Stimulated activated CD8-positive, alpha-beta memory T cell treated with anti-CD3 and anti-CD28 coated beads, Interleukin-4, amount 100 ng/mL, for 48 hours (primary cell): Measurements from ENCODE around the gene ZNF132.
"Not testable (repeated sequence)": the region's sequence is repeated elsewhere in the genome, so short reads cannot be mapped to it uniquely, and the experiment has no call there.

ENCODE experiments used
- DNase-seq: peaks from one replicate; pipeline ENCODE4 v3.0.0-alpha.2; 2020

ZNF132 gene

DNA sequence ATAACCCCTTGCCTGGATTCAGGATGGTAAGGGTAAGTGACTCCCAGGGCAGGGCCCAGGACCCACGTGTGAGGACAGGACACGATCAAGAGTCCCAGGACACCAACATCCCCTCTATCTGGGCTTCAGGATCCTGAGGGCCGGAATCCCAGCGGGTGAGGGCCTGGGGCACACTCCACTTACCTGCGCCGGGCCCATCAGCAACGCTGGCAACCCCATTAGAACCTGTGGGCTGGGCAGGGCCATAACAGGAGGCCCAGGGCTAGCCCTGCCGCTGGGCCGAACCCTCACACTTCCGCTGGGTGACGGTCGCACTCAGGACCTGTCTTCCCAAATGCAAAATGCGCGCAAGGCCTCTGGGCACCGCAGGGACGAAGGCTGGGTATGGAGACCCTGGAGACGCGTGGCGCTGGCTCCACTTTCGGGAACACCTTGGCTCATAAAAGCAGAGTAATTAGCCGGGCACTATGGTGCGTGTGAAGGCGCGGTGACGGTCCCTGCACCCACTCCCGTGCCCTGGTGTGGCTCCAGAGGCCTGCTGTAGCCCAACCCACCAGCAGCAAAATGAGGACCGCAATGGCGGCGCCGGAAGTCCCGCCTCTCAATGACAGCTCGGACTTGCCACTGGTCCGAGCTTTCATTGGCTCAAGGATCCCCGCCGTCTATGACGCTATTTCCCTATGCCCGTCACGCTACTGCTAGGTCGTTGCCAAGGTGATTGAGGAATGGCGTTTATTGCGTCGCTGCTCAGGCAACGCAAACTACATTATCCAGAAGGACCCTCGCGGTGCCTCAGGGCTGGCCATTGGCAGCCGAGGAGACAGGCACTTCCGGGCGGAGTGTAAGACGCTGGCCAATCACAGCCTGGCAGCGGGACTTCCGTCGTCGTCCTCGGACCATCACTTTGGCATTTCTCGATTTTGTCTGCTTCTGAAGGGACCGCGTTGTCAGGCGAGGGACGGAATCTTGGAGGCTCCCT lies at the start of gene ZNF132:
Gene ZNF132, minus strand, starts transcription at position 578 of the 979 bp plus-strand sequence. Its CDS starts 332 bp downstream, at position 246.
- DNase-seq: peak; percentile 94

DNA sequence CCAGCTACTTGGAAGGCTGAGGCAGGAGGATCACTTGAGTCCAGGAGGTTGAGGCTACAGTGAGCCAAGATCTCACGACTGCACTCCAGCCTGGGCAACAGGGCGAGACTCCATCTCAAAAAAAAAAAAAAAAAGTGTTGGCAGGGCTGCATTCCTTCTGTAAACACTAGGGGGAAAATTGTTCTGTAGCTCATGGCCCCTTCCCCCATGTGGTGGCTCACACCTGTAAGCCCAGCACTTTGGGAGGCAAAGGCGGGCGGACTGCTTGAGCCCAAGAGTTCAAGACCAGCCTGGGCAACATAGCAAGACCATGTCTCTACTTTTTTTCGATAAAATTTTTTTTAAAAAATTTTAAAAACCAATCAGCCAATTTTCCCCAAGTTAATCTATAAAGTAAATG lies 44.4 kb upstream of the ZNF132 start:
- not testable (repeated sequence) for DNase-seq

DNA sequence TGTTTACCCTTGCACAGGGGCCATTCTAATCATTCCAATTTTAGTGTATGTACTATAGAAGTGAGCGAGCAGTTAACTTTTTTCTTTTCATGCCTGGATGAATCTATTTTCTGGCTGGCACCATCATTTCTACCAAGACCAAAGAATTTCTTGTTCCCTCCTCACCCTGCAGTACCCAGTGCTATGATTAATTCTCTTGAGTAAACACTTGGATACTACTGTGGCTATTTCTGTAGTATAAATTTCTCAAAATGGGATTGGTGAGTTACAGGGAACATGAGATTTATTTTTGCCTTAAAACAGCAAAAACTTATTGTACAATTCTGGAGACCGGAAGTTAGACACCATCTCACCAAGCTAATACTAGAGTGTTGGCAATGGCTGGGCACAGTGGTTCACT lies 43.8 kb upstream of the ZNF132 start:
- DNase-seq: no peak

DNA sequence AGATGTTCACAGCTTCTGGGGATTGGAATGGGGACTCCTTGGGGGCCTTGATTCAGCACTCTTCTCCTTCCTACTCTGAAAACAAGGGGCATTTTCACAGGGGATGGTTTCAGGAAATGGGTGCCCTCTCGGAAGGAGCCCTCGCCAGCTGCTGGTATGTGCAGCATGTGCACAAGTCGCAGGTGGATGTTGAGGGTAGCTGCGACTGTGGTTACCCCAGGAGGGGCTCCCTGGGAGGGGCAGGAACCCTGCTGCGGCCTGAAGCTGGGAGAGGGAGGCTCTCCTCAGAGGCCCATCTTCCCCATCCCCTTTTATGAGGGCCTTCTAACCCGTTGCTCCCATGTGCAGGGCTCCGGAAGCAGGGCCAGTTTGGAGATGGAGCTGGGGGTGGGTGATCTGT lies 42.4 kb upstream of the ZNF132 start:
- no peak for DNase-seq

DNA sequence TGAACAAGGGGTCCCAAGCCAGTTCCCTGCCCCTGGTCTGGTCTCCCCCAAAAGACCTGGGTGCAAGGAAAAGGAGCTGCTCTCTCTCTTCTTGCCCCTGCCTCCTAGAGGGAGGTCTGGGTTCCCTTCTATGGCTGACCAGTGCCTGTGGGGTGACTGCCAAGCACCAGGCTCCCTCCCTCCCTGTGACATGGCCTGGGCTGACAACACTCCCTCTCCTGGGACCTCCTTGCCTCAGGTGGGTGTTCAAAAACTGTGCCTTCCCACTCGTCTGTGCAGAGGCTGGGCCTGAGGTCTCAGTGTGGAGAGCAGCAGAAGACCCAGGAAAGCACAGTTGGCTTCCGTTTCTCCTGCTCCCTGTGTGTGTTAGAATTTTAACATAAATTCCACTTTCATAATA lies 40.9 kb upstream of the ZNF132 start:
- DNase-seq: no peak

DNA sequence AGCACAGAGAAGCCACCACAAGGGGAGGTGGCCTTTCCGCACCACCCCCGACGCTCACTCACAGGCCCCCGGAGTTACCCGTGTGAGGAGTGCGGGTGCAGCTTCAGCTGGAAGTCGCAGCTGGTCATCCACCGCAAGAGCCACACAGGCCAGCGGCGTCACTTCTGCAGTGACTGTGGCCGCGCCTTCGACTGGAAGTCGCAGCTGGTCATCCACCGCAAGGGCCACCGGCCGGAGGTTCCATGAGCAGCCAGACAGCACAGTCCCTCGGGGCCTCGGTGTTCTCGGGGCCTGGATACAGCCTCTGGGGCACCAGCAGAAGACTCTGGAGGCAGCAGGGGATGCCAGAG lies 40.5 kb upstream of the ZNF132 start:
- DNase-seq: no peak

DNA sequence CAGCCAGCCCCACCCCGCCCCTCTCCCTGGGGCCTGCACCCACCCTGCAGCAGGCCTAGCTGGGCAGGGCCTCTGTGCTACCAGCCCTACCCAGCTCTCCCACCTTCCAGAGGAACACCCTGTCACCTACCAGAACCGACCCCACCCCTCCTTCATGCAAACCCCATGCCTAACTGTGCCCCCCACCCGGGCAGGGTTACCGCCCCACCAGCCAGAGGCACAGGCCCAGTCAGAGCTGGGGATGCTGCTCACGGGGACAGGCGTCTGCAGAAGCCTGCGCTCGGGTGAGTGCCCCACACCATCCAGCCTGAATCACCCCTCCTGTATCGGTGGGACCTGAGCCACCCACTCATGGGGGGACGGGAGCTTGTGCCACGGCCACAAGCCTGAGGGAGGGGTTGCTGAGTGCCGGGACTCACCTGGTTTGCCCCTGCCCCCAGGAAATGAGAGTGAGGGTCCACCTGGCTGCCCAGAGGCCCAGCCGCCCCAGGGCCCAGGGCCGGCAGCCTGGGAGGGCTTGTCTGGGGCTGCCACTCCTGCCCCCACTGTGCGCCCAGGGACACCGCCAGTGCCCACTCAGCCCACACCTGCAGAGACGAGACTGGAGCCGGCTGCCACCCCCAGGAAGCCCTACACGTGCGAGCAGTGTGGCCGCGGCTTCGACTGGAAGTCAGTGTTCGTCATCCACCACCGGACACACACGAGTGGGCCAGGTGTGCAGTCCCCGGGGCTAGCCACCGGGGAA lies 40.0 kb upstream of the ZNF132 start:
- DNase-seq: no peak

DNA sequence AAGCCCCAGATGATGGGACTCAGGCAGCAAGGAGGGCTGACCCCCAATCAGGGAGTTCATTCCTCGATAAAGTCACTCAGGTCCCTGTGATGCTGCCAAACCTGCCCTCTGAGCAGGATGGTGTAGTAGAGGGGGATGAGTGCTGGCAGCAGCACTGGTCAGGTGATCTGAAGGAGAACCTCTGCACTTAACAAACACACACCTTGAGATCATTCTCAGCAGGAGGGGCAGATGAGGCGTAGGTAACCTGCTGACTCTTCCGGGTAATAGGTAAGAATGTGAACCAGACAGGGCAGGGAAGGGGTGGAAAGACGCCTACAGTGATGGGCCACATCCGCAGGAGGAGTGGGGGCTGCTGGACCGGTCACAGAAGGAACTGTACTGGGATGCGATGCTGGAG lies 39.4 kb upstream of the ZNF132 start:
- DNase-seq: no peak

DNA sequence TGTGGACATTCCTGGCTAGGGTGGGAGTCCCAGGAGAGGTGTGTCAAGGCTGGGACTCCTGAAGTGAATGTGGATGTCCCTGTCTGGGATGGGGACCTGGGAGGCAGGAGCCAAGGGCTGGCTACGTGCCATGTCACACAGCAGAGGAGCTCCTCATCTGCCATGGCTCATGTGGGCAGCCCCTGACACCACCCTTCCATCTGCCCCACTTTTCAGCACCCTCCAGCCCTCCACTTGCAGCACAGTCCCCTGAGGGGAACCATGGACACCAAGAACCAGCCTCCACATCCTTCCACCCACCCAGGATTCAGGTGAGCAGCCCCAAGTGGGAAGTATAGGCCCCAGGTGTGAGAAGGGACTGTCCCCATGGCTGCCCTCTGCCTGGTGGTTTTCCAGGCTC lies 37.9 kb upstream of the ZNF132 start:
- DNase-seq: no peak

DNA sequence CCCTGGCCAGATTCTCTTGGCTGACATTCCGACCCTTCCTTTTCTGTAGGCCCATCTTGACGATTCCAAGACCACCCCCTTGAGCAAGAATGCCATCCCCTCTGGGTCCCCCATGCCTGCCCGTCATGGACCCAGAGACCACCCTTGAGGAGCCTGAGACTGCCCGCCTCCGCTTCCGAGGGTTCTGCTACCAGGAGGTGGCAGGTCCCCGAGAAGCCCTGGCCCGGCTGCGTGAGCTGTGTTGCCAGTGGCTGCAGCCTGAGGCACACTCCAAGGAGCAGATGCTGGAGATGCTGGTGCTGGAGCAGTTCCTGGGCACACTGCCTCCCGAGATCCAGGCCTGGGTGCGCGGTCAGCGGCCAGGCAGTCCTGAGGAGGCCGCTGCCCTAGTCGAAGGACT lies 37.2 kb upstream of the ZNF132 start:
- DNase-seq: no peak

DNA sequence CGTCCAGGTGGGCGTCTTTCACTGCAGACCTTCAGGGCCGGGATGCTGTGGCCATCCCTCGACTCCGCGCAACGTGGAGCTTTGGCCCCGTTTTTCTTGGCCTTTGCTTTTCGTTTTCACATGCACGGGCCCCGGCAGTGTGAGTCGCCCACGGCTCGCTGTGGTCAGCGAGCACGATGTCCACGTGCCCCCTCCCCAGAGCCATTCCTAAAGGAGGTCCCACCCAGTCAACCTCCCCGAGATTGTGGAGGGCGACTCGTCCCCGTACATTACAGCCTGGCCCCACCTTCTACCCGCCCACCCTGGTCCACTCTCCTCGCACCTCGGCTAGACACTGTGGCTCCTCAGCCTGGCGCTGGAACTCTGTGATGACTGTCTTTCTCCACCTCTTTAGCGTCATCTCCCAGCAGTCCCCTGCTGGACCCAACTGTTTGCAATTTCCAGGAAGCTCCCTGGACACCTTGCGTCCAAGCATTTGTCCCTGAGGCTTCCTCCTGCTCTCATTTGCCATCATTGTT lies 36.6 kb upstream of the ZNF132 start:
- no peak for DNase-seq

DNA sequence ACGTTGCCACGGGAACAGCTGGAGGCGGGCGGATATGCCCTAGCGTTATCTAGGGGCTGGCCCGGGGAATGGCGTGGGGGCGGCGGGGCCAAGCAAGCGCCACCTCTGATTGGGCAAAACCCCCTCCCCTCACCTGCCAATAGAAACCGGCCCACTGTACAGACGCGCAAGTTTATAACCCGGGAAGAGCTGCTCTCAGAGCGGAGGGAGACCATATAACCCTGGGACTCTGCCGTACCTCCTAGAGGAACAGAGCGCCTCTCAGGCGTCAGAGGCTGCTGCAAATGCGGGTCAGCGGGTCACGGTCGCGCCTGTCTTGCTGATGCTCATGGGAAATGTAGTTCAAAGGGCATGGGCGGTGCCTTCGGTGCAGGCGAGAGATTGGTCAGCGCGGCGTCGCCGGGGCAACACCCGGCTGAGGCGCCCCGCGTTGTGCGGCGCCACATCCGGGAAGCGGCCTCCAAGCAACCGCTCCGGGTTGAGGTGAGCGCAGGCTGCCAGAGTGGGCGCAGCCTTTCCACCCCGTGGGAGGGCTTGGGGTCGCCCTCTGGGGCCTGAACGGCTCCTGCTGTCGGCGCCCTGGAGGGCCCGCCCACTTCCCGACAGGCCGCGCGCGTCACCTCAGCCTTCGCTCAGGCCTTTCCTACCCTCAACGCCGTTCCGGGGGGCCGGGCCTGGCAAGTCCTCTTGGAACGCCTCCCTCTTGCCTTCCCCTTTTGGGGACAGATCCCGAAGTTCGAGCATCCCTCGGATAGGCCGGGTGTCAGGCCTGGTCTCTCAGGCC lies 36.0 kb upstream of the ZNF132 start, which contains the start of gene ZNF446:
Gene ZNF446, plus strand, starts transcription at position 639 of the 784 bp plus-strand sequence. CDS start 867 bp downstream, outside the sequence.
- DNase-seq: peak; percentile 95

DNA sequence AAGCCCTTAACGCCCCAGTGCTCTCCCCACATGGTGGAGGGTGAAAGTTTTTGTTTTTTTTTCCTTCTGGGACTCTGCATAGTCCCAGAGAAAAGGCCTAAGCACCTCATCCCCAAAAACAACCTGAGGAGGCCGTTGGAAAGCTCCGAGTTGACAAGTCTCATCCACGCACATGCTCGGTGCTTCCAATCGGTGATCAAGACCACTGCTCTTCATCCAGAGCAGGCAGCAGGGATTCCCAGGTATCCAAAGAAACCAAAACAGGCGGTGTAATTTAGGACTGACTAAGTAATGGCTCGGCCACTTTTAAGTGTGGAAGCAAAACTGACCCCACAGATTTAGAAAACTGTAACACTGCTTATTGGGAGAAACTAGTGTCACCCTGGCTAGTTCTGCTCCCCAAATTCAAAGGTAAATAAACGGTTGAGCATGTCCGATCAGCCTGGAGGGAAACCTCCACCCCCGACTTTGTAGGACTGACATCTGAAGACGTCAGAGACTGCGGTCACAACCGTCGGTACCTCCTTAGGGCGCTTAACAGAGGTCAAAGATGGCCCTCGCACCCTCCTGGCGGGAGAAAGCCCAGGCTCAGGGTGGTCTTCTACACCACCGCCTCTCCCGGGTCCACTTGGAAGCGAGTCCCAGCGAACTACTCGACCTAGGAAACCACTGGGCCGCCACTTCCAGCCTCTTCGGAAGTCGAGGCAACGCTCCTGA lies 35.2 kb upstream of the ZNF132 start:
- DNase-seq: no peak

DNA sequence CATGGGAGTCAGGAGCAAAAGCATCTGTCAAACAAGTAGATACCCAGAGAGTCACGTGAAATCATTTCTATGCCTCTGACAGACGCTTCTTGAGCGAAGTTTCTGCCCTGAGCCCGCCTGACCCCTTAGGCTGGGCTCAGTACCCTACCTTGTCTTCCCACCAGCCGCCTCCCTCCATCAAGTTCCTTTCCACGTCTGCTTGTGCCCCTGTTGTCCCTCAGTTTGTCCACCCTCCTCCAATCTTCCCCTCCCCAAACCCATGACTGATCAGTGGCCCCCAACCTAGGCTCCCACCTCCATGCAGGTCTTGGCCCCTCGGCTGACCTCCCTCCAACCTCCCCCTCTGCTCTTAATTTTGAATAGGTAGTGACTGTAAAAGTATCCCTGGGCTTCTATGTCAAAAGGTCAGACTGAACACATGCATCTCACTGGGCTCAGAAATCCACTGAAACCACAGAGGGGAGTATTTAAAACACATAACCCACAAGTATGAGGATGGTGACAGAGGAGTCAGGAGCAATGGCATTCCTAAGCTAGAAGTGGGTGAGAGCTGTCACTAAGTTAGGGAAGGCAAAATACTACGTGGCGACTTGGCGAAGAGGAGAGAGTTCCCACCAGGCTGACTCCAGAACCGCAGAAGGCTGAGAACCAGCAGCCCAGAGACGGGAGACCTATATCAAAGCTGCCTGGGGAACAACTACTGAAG lies 34.5 kb upstream of the ZNF132 start:
- DNase-seq: no peak

DNA sequence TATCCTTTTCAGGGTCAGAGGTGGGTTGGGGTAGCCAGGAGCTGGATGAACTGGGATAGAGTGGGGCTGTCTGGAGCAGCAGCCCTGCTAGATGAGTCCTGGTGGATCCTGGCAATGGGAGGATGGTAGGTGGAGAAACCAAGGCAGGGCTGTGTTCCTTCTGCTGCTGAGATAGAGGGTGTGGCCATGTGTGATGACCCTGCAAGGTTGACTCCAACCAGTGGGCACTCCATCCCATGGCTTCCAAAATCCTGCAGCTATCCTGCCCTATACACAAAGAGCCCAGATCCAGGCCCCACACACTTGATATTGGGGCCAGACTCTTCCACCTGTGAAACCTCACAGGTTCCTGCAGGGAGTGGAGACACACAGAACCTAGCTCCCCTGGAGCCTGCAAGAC lies 33.8 kb upstream of the ZNF132 start:
- DNase-seq: no peak

DNA sequence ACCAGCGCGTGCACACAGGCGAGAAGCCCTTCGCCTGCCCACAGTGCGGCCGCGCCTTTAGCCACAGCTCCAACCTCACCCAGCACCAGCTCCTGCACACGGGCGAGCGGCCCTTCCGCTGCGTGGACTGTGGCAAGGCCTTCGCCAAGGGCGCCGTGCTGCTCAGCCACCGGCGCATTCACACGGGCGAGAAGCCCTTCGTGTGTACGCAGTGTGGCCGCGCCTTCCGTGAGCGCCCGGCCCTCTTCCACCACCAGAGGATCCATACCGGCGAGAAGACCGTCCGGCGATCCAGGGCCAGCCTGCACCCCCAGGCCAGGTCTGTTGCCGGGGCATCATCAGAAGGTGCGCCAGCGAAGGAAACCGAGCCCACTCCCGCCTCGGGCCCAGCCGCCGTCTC lies 31.8 kb upstream of the ZNF132 start:
- DNase-seq: no peak

DNA sequence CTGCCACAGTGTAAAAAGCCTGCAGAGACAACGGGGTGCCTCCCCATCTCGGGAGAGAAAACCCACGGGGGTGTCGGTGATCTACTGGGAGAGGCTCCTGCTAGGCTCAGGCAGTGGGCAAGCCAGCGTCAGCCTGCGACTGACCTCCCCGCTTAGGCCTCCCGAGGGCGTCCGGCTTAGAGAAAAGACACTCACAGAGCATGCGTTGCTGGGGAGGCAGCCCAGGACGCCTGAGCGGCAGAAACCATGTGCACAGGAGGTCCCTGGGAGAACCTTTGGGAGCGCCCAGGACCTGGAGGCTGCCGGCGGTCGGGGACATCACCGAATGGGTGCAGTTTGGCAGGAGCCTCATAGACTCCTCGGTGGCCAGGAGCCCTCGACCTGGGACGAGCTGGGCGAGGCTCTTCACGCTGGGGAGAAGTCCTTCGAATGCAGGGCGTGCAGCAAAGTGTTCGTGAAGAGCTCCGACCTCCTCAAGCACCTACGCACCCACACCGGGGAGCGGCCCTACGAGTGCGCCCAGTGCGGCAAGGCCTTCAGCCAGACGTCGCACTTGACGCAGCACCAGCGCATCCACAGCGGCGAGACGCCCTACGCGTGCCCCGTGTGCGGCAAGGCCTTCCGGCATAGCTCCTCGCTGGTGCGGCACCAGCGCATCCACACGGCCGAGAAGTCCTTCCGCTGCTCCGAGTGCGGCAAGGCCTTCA lies 31.0 kb upstream of the ZNF132 start:
- not testable (repeated sequence) for DNase-seq

DNA sequence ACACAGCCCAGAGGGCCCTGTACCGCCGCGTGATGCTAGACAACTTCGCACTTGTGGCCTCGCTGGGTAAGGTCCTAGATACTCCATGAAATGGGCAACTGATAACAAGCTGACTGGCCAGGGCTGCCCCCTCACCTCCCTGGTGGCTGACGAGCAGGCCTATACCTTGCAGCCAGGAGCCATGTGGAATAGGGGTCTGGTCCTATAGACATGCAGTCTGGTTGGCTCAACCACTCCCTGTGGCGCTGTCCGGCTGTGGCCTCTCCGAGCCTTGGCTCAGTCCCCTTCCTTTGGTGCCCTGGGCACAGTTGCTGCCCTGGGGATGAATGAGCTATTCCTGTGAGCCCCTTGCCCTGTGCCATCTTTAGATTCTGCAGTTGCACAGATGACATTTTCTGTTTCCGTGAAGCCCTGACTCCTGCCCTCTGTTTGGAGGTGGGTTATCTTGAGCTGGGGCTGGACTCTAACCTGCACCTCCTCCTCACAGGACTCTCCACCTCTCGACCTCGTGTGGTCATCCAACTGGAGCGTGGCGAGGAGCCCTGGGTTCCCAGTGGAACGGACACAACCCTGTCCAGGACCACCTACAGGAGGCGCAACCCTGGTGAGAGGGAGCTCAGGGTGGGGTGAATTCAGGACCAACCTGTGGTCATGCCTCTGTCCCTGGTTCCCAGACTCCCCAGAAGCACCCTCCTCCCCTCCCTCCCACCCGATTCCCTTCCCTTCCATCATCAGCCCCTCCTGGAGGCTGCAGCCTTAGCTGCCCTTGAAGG lies 29.5 kb upstream of the ZNF132 start:
- DNase-seq: no peak

DNA sequence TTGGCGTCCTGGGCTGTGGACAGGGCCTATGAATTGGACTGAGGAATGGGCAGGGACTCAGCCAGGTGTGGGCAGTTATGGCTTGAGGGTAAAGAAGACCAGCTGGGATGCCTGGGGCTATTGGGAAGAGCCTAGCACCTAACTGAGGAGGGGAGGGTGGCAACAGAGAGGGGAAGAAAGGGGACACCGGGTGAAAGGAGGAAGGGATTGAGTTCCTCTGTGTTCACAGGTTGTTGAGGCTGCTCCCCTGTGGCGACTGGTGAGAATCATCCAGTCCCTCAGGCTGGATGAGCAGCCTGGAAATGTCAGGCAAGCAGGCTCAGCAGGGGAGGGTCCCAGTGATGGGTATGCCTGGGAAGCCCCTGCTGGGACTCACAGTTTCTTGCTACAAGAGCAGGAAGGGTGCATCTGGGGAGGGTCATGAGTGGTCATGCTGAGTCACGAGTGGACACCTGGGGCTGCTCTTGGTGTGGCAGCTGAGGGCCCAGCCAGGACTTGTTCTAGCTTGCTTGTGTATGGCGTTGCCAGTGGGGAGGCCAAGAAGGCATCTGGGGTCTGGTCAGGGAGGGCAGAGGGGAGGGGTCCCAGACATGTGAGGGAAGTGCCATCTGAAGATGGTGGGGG lies 28.4 kb upstream of the ZNF132 start:
- no peak for DNase-seq
